Sciatic nerve (tissue), 2 donors: ENCODE results near the gene DNAH1. TPM values are rescaled to one million over a fixed set of nuclear protein-coding genes. Genes with fewer than 3 reads are reported as not detected.

ENCODE experiments used
- ATAC-seq: fragments of 200-7000 bp; cut with Tn5 transposase; one replicate; pipeline ENCODE4 v1.9.1; 2020; ENCODE audit warnings: mild to moderate bottlenecking, moderate library complexity
- DNase-seq: peaks from one replicate; pipeline ENCODE4 v3.0.0-alpha.2; 2020; ENCODE audit warnings: low spot score
- intact Hi-C: fragments of 100-400 bp; cut with DNase I; formaldehyde crosslinking; loops from one replicate; pipeline ENCODE4 v1.14.2; 2022
- total RNA-seq: library from RNA; stranded (reverse); fragmentation: NEBNext Ultra II Directional; extraction: Animal tissue kit (Norgen Biotek cat#: 25700); gene quantifications from one replicate; pipeline ENCODE4 v1.2.1, GENCODE V29; 2021
- donor health status: DM: no; HTN: no; CAD: no.
- donor health status: DM: no; HTN: no; CAD: no.

DNAH1 gene
- total RNA-seq, 1 donor from 2014 or later: 20.1 TPM

DNA sequence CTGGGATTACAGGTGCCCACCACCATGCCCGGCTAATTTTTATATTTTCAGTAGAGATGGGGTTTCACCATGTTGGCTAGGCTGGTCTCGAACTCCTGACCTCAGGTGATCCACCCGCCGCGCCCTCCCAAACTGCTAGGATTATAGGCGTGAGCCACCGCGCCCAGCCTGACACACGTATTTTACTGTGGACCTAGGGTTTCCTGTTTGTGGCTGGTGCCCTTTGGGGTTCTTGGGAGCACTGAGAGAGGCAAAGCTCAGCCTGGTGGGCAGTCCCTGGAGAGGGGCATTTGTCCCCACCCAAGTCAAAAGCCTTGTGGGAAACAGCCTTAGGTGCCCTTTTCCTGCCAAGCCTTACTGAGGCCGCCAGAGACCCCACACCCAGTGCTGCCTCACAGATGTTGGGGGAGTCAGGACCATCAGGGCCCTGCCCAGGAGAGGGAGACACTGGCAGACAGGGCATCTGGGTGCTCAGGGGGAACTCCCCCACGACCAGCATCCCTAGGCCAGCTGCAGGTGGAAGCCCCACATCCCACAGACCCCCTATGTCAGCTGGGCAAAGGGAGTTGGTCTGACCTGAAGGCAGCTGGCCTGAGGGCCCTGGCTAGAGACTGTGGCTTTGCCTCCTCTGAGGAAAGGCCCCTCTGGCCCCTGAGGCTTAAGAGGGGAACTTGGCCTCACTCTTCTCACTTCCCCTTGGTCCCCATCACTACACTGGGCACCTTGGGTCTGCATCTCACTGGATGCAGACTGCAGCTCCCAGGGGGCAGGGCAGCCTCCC, 35.1 kb downstream of the DNAH1 start:
- DNase-seq (no peak), ATAC-seq (no peak)
- intact Hi-C loops: no loop called here

DNA sequence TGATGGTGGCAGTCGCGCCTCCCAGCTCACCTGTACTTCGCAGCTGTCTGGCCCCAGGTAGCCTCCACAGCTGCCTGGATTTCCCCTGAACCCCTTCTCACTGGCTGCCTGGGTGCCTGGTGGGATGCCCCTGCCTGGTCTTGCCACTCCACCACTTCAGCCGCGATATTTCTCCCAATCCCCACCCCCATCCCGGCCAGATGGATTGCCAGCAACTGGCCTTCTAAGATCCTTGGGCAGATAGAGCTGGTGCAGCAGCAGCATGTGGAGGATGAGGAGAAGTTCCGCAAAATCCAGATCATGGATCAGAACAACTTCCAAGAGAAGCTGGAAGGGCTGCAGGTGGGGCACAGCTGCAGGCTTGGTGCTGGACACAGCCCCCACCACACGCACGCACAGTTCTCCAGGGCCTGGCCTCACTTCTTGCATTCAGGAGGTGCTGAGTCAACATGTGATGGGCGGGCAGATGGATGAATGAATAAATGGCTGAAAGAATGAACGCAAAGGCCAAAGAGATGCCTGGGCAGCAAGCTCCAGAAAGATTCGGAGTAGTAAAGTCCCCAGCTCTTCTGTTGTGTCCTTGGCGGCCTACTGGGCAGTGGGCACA, 35.7 kb downstream of the DNAH1 start:
- ATAC-seq (no peak), DNase-seq (no peak)
- intact Hi-C loops: no loop called here

DNA sequence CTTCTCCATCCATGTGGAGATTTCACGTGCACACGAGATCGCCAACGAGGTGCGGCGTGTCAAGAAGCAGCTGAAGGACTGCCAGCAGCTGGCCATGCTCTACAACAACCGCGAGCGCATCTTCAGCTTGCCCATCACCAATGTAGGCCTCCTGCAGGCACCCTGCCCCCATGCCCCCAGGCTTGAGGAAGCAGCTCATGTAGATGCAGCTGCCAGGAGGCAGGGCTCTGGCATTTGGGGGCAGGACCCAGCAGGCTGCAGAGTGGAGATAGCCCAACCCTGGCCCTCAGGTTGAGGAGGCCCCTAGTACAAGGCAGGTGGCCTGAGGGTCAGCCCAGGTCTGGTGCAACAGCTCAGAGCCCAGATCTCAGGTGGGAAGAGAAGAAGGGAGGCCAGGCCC, 36.4 kb downstream of the DNAH1 start:
- no peak for ATAC-seq
- DNase-seq: no peak
- intact Hi-C loops: no loop called here

DNA sequence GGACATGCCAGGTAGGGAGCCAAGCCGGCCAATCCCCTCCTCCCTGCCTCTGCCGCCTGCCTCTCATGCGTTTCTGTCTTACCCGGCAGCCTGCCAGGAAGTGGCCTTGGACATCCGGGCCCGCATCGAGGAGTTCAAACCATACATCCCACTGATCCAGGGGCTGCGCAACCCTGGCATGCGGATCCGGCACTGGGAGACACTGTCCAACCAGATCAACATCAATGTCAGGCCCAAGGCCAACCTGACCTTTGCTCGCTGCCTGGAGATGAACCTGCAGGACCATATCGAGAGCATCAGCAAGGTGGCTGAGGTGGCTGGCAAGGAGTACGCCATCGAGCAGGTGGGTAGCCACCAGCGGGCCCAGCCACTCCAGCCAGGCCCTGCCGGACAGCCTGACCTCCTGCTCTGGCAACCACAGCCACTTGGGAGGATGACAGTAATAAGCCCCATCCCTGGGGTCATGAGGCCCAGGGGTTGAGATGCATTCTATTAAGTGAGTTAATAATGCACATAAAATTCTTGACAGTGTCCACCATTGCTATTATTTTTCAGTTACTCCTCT, 37.3 kb downstream of the DNAH1 start:
- ATAC-seq: no peak
- DNase-seq: no peak
- intact Hi-C loops: no loop called here

DNA sequence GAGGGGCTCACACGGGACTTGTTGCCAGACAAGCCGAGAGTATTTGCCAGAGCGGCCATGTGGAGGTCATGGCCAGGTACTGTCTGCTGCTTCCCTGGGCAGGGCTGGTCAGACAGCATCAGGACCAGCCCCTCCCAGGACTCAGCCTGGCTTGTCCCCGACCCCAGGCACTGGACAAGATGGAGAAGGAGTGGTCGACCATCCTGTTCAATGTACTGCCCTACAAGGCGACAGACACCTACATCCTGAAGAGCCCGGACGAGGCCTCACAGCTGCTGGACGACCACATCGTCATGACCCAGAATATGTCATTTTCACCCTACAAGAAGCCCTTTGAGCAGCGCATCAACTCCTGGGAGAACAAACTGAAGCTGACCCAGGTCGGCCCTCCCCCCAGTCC, 38.6 kb downstream of the DNAH1 start:
- intact Hi-C loops: no loop called here
- no peak for DNase-seq
- no peak for ATAC-seq

DNA sequence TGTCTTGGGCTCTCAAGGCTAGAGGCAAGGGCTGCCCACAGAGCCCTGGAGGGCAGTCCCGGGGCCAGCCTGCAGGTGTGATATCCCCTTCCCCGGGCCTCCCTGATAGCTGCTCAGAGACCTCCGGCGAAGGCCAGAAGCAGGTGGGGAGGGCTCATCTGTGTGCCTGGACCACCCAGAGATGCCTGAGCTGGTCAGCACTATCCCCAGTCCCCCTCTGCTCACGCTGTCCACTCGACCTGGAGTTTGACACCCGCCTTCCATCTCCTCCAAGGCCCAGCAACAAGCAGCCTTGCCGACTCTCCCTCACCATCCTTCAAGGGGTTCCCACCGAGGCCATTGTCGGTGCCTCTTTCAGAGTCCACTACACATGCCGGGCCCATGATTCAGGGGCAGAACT, 39.4 kb downstream of the DNAH1 start:
- no peak for ATAC-seq
- intact Hi-C loops: no loop called here
- DNase-seq: no peak

DNA sequence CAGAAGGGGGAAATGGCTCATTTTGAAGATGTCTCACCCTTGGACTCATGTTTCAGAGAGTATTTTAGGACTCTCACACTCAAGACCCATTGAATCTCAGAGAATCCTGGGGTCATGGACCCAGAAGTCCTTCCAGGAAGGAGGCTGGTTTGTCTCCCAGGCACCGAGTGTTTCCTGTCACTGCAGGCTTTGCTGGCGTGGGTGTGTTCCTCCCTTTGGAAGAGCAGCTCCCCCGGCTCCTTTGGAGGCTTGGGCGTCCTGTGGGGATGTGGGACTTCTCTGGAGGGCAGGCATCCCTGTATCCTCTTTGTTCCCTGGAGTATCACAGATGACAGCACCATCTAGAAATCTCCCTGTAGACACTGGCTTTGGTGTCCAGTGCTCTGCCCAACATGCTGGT, 40.0 kb downstream of the DNAH1 start:
- no peak for DNase-seq
- intact Hi-C loops: no loop called here

DNA sequence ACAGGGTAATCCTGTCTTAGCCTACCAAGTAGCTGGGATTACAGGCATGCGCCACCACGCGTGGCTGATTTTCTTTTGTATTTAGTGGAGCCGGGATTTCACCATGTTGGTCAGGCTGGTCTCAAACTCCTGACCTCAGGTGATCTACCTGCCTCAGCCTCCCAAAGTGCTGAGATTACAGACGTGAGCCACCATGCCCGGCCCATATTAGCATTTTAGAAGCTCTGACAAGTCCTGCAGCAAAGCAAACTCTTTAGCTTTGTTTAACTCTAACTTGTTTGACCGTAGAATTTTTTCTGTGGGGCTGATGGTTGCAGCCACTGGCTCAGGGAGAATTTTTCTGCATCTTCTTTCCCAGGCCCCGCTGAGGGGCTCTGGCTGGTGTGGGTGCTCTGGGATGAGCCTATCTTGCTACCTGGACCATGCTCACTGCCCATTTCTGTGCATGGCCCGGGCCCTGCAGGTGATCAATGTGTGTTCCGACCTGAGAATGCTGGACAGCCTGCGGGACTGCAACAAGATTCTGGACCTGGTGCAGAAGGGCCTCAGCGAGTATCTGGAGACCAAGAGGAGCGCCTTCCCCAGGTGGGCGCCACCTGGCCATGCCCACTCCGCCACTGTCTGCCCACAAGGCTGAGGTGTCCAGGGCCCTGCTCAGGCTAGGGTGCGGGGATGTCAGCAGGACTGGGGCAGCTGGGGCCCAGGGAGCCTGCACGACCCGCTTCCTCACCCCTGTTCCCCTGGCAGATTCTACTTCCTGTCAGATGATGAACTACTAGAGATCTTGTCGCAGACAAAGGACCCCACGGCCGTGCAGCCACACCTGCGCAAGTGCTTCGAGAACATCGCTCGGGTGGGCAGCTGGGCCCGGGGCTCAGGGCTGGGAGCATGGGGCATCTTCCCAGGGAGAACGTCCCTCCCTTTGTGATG, 41.3 kb downstream of the DNAH1 start:
- no peak for ATAC-seq
- DNase-seq: no peak
- intact Hi-C loops: no loop called here

More for the DNA sequence above, 40.0 kb downstream of the DNAH1 start:
- no peak for ATAC-seq

DNA sequence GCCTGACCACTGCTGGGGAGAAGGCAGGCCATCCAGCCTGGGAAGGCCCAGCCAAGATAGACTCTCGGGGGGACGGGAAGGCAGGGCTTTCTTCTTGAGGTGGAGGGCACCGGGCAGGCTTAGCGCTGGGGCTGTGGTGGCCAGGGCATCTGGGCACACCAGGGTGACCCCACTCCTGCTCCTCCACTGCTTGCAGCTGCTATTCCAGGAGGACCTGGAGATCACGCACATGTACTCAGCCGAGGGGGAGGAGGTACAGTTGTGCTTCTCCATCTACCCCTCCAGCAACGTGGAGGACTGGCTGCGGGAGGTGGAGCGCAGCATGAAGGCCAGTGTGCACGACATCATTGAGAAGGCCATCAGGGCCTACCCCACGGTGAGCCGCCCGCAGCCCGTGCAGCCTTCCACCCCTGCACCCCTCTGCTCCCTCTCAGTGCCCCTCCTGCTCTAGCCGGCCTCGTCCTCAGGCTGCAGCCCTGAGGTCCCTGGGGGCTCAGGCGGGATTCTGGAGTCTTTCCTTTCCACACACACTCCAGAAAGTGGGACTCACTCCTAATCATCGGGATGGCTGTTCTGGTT, 42.3 kb downstream of the DNAH1 start:
- ATAC-seq: no peak
- intact Hi-C loops: no loop called here
- DNase-seq: no peak

DNA sequence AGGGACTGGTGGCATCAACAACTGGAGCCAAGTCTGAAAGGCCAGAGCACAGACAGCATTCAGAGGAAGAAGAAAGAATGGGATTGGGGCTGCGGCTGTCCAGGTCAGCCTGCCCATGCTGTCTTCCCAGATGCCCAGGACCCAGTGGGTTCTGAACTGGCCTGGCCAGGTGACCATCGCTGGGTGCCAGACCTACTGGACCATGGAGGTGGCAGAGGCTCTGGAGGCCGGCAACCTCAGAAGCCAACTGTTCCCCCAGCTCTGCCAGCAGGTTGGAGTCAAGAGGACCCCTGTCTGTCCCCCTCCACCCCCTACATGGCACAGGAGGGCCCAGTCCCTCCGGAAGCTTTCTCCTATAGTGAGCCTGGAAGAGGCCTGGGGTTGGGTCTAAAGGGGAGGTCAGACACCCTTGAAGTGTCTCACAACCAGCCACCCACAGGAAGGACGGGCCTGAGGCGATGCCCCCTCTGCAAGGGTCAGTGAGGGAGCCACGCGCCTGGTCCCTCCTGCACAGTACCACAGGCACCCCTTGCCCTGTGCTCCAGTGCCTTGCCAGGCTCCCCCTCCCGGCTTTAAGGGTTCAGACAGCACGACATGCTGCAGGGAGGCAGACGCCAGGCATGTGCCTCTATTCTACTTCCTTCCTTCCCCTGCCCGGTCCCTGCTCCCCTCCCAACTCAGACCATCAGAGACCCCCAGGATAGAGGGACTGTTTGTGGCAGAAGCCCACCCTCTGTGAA, 43.2 kb downstream of the DNAH1 start:
- ATAC-seq: no peak
- intact Hi-C loops: no loop called here
- no peak for DNase-seq

DNA sequence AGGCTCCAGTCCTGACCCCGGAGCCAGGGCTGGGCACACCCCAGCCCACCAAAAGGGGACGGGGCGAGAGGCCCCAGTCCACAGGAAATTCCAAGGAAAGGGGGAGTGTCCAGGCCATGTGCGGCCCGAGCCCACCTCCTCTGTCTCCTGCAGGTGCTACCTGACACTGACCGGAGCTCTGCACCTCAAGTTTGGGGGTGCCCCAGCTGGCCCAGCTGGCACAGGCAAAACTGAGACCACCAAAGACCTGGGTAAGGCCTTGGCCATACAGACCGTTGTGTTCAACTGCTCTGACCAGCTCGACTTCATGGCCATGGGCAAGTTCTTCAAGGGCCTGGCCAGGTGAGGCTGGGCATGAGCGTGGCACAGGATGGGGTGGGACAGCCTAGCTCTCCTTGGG, 44.9 kb downstream of the DNAH1 start:
- intact Hi-C loops: no loop called here
- DNase-seq (no peak), ATAC-seq (no peak)

DNA sequence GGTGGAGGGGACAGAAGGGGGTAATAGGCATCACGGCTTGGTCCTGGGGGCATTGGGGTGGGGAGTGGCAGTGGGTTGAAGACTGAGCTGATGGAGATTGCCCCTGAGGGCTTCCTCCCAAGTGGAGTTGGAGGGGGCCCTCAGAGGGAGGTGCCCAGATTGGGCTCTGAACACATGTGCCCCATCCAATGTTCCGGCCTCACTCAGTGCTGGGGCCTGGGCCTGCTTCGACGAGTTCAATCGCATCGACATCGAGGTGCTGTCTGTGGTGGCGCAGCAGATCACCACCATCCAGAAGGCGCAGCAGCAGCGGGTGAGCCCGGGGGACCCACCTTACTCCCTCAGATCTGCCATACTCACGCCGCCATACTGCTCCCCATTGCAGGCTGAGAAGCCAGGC, 45.3 kb downstream of the DNAH1 start:
- intact Hi-C loops: no loop called here
- ATAC-seq: no peak
- no peak for DNase-seq

DNA sequence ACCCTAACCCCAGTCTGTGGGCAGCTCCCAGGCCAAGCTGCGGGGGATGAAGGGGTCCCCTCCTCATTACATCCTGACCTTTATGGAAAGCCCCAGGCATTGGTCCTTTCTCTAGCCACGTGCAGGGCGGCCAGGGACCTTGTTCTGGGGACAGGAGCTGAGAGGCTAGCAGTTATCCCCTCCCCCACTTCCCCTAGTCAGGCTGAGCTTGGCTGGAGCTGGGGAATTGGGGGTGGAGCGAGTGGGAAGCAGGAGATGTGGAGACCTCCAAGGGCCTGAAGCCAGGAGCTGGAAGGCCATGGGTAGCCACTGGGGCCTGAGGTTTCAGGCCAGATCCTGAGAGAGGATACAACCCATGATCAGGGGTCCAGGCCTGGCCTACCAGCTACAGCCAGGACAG, 45.8 kb downstream of the DNAH1 start:
- no peak for DNase-seq
- intact Hi-C loops: no loop called here
- ATAC-seq: no peak

DNA sequence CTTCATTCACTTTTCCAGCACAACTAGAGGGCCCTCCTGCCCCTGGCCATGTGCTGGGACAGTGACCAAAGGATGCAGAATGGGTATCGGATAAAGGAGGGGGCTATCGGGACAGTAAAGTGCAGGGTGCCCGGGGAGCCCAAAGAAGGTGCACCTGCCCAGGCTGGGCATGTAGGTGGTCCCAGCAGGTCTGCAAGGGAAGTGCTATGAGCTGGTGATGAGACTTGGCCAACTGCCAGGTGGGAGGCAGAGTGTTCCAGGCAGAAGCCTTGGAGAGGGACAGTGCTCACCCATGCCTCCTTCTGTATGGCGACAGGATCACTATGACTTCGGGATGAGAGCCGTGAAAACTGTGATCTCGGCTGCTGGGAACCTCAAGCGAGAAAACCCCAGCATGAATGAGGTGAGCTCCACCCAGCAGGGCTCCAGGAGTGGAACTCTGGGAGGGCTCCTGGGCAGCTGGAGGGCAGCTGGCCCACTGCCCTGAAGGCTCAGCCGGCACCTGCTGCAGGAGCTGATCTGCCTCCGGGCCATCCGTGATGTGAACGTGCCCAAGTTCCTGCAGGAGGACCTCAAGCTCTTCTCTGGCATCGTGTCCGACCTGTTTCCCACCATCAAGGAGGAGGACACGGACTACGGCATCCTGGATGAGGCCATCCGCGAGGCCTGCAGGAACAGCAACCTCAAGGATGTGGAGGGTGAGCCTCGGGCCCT, 48.4 kb downstream of the DNAH1 start:
- DNase-seq: no peak
- ATAC-seq: no peak
- intact Hi-C loops: no loop called here

DNA sequence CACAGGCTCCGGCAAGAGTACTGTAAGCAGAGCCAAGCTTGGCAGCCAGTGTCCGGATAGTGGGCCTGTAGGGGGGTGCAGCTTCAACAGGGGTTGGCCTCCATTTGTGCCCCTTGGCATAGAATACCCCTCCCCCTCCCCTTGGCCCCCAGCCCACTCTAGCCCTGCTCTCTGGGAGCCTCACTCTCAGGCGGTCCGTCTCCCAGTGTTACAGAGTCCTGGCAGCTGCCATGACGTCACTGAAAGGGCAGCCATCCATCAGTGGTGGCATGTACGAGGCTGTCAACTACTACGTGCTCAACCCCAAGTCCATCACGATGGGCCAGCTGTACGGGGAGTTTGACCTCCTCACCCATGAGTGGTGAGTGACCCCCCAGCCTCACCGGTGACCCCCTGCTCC, 50.4 kb downstream of the DNAH1 start:
- ATAC-seq (no peak), DNase-seq (no peak)
- intact Hi-C loops: no loop called here

DNA sequence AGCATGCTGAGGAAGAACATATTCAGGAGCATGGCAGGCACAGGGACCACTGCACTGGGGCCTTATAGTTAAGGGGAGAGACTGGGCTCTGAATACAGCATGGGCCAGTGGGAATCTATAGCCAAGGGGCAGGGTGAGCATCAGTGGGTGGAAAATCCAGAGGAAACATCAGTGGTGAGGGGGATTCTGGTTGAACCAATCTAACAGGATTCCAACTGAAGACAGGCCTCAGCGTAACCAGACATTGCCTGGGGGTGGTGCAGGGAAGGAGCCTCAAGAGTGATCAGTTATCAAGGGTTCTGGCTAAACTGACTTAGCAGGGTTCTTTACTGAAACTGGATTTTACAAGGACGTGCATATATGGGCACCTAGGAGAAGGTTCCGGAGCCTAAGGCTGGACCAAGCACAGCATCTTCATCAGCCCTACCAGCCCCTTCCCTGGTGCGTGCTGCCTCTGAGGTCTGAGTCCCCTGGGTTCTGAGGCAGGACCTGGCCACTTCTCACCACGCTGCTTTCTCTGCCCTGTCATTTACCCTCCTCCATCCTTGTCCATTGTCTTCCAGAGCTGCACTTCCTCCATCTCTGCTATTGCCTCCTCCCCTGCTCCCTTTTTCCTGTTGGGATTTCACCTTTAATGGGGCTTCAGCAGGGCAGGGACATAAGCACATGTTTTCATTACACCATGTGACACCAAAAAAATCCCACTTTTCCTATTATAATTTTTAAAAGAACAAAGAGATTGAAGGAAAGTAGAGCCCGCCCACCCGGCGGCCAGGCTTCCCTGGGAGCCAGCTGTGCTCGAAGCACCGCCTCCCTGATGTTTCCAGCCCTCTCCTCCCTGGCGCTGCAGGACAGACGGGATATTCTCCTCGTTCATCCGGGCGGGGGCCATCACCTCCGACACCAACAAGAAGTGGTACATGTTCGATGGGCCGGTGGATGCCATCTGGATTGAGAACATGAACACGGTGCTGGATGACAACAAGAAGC, 52.1 kb downstream of the DNAH1 start:
- no peak for DNase-seq
- ATAC-seq: peak; percentile 43
- intact Hi-C loops: no loop called here

DNA sequence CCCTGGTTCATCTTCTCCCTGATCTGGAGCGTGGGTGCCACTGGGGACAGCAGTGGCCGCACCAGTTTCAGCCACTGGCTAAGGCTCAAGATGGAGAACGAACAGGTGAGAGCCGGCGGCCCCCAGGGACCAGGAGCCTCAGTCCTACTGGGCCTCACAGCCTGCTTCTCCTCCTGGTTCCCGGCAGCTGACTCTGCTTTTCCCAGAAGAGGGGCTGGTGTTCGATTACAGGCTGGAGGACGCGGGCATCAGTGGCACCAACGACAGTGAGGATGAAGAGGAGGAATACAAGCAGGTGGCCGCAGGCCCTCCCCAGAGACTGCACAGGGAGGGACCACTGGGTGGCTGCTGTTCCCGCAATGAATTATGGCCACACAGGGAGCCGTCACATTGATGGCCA, 54.4 kb downstream of the DNAH1 start:
- ATAC-seq: no peak
- DNase-seq: no peak
- intact Hi-C loops: no loop called here
